ENCODE results near the gene FCHO2.

The FCHO2 gene

DNA sequence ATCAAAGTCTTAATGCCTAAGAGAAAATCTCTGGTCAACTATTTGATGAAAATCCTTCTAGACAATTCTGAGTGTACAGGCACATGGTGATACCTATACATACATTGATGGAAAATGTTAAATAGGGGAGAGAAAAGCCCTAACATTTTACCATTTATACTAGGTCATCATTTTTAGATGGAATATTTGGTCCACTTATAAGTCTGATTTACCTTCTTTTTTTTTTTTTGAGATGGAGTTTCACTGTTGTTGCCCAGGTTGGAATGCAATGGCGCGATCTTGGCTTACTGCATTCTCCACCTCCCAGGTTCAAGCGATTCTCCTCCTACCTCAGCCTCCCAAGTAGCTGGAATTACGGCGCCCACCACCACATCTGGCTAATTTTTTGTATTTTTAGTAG is 81.7 kb downstream of the FCHO2 start:
- DNase-seq = no peak

DNA sequence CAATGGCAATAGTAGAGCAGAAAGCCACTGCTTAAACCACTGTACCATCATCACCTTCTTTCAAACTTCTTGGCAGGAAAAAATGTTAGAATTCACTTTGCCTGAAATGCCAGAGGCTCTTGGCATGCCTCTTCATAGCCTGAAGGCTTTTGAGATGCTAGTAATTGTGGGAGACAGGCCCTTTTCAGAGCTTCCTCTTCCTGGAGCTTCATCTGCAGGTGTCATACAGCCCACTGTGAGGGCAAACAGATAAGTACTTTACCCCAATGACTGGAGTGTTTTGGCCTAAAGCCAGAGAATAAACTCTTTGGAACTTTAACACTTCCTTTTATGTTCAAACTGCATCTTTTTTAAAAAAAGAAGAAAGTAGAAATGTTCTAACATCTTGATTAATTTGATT is 83.2 kb downstream of the FCHO2 start:
- DNase-seq = peak; percentile 41

DNA sequence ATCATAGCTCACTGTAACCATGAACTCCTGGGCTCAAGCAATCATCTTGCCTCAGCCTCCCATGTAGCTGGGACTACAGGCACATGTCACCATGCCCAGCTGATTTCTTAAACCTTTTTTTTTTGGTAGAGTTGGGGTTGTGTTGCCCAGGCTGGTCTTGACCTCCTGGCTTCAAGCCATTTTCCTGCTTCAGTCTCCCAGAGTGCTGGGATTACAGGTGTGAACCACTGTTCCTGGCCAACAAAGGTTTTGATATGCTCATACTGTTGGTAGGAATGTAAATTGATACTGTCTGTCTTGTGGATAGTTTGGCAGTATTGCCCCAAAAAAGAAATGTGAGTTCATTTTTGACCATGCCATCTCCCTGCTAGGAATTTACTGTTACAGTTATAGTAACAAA is 87.2 kb downstream of the FCHO2 start:
- no peak for DNase-seq

DNA sequence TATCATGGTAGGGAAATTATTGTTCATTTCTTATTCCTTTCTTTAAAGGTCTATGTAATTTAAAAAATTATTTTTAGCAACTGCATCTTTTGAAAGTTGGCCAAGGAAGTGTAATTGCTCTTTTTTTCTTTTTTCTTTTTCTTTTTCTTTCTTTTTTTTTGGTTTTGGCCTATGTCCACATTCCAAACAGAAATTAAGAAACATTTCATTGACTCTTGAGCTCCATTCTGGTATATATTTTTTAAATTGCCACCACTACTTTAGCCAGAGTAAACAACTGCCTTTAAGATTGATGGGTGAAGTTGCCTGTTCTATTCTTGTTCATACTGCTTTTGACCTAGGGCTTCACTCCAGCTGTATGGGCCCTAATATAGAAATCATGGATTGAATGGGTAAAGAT is 88.7 kb downstream of the FCHO2 start:
- DNase-seq = no peak

DNA sequence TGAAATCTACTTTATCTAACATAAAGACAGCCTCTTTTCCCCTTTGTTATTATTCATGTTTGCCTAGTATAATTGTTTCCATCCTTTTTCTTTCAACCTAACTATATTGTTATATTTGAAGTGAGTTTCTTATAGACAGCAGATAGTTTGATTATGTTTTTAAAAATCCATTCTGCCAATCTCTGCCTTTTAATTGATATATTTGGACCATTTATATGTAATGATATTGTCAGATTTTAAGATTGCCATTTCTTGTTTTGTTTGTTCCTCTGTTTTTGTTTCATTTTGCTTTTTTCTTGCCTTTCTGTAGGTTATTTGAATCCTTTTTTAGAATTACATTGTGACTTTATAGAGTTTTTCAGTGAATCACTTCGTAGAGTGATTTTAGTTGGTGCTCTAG is 89.8 kb downstream of the FCHO2 start:
- no peak for DNase-seq

DNA sequence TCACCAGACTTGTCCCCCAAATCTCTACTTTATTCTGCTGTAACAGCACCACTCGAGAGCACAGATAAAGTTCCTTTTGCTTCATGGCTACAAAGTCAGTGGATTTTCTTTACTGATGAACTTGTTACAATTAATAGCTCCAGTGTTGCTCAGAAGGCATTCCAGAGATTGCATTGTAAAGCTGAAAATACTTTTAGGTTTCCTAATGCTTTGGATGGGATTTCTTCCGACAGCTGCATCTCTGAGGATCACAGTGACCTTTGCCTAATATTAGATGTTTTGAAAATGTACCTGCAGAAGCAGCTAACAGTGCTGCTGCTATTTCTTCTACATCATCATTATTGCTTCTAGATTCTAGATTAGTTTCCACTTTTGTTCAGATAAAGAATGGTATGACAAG is 105.8 kb downstream of the FCHO2 start:
- DNase-seq = no peak

DNA sequence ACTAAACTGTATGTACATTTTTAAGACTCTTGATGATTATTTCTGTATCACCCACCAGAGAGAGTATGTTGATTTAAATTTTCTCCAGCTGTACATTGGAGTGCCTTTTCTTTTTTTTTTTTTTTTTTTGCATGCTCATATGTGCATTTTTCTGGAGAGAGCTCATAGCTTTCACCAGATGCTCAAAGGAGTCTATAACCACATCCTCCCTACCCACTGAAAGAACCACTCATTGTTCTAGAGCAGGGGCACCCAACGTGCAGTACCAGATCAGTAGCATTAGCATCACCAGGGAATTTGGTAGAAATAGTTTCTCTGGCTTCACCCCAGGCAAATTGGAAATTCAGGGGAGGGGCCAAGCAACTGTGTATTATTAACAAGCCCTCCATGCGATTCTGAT is 110.6 kb downstream of the FCHO2 start:
- no peak for DNase-seq

DNA sequence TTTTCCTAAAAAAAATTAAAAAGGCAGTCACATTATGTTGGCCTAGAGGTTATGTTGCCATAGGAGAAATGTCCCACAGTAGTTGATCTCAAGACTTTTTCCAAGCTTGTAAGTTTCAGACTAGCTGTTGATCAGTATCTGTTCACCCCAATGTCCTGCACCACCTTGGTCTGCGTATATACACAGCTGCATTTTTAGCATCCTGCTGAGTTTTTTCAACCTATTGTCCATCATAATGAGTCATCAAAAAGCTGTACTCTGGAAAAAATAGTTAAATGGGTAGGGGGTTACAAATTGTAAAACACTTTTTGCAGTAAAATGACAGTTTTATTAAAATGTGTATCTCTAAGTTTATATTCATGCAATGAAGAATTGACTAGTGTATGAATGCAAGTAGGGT is 111.4 kb downstream of the FCHO2 start:
- no peak for DNase-seq

DNA sequence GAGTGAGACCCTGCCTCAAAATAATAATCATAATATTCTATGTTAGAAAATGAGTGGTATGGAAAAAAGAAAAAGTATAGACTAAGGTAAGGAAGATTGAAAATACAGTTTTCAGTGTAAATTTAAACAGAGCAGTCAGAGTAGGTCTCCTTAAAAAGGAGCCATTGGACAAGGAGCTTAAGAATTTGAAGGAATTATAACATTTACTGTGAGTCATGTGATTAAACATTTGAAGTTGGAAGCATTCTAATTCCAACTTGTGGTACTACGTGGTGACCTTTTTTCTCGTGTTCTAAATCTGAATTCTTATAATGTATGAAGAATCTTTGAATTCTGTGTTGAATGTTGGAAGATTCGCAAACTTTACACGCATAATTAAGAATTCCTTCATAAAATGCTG is 125.3 kb downstream of the FCHO2 start:
- no peak for DNase-seq

DNA sequence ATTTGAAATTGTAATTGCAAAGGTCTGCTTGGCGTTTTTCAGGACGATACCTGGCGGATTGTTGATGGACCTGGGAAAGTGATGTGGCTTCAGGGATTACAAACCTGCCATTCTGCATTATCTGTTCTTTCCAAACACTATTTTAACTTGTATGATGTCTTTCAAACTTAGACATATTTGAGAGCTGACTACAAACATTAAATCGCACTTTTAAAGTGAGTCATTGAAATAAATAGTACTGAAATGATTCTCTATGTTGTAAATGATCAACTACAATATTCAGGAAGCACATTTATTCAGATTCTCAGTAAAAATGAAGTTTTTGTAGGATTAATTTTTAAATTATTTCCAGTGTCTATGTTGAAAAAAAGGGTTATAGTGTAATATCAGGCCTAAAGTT is 132.2 kb downstream of the FCHO2 start:
- DNase-seq = no peak

DNA sequence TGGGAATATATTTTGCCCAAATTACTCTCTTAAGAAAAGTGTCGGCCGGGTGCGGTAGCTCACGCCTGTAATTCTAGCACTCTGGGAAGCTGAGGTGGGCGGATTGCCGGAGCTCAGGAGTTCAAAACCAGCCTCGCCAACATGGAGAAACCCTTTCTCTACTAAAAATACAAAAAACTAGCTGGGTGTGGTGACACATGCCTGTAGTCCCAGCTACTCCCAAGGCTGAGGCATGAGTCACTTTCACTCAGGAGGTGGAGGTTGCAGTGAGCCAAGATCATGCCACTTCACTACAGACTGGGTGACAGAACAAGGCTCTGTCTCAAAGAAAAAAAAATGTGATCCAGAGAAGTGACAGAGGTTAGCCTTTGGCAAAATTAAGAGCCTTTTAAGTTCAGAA is 138.1 kb downstream of the FCHO2 start:
- no peak for DNase-seq

DNA sequence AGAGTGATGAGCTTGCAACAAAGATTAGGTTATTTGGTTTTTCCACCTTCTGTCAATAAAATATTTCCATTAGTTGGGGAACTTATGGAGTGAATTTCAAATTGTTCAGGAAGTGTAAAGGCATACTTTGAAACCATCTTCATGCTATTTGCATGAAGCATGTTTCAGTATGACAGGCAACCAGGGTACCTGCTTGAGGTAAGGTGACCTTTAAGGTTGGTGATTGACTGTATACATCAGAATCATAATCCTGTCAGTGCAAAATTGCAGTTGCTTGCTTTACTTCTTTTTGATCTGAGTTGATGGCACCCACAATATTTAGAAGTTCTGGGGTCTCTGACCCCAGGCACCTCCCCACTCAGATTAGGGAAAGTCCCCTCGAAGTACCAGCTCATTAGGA is 138.6 kb downstream of the FCHO2 start:
- DNase-seq = no peak

DNA sequence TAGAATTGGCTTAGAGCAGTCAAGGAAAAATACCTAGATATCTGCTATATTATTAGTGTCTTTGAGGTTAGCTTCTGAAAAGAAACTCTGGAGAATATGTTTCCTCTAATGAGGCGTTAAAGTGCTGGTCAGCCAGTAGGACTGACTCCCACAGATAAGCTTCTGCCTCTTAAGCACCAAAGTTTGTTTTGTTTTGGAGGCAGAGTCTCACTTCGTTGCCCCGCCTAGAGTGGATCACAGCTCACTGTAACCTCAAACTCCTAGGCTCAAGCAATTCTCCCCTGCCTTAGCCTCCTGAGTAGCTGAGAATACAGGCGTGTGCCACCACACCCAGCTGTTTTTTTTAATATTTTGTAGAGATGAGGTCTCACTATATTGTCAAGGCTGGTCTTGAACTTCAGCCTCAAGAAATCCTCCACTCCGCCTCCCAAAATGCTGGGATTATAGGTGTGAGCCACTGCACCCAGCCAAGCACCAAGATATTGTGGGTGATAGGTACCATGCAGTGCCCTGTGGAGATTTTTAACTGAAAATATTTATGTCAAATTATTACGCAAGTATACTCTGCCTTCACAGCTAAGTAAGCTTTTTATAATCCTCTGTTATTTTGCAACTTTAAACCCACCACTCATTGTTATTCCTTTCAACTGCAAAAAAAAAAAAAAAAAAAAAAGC is 139.9 kb downstream of the FCHO2 start:
- DNase-seq = peak; percentile 4

DNA sequence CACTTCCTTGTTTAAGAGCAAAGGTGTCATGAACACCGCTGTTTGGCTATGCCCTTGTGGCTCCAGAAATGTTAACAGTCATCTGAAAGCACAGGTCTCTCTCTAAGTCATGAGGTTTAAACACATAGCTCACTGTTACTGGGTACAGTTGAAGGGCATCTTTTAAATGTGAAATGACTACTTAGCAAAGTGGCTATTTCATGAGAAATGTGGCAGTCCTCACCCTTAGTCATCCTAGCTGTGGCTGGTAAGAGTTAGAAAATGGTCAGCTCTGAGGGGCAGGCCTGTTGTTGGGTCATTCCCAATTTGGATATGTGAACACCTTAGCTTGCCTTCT is 140.4 kb downstream of the FCHO2 start:
- DNase-seq = no peak

DNA sequence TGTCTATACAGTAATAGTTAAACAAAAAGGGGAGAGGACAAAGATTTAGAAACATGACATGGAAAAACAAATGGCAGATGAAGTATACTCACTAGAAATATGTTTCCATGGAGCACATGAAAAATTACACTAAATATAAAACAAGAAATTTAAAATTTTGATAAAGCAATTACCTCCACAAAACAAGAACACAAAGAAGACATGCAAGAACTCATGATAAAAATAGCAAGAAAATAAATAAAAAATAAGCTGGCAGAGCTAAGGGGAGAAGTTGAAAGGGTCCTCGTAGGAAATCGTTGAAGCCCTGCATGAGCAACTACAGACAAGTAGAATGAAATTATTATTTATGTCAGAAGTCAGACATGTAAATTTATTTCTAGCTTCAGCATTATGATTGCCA is 141.9 kb downstream of the FCHO2 start:
- no peak for DNase-seq

DNA sequence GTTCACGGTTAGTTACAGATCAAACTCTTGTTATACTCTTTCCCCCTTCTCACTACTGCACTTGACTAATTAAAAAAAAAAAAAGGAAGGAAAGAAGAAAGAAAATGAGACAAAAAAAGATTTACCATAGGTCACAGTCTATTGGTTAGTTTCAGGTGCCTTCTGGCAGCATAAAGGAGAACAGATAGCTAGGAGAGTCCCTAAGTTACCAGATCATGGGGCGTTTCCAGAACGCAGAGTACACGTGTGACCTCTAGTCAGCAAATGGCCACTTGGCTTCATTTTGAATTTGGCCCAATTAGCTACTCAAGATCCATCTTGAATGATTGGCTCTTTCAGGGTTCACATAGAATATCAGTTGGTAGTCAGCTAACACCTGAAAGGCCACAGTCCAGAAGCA is 144.3 kb downstream of the FCHO2 start:
- no peak for DNase-seq

DNA sequence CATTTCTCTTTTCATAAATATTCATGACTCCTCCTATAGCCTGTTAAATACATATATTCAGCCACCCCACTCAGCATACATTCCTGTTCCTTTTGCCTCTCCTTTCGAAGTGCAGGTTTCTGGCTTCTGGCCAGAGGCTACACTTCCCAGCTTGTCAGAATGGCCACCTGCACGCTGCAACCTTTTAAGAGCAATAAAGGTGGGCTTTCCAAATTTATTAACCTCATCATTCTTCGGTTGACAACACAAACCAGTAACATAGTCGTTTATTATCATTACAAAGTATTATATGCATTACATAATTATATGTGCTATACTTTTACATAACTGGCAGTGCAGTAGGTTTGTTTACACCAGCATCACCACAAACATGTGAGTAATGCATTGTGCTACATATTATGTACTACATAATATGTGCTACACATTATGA is 148.0 kb downstream of the FCHO2 start:
- DNase-seq = no peak

DNA sequence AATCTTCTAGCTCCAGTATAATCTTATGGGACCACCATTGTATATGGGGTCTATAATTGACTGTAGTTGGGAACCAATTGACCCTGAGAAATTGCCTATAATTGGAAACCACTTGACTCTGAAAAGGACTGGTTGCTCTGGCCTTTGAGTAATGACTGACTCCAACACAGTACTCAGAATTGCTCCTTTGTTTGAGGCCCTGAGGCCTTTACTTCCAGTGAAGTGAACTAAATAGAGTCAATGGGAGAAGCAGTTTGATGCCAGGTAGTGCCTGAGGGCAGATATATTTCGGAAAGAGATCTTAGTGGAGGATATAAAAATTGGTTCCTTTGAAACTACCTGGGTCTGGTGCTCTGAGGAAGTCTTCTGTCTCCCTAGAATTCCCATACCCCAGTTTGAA is 148.5 kb downstream of the FCHO2 start:
- DNase-seq = no peak

DNA sequence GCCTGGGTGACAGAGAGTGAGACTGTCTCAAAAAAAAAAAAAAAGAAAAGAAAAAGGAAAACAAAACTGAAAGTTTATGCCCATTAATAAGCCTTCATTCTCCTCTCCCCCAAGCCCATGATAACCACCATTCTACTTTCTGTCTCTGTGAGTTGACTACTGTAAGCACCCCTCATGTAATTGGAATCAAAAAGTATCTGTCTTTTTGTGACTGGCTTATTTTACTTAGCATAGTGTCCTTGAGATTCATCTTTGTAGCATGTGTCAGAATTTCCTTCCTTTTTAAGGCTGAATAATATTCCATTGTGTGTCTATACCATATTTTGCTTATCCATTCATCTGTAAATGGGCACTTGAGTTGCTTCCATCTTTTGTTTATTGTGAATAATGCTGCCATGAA is 150.5 kb downstream of the FCHO2 start:
- DNase-seq = no peak

DNA sequence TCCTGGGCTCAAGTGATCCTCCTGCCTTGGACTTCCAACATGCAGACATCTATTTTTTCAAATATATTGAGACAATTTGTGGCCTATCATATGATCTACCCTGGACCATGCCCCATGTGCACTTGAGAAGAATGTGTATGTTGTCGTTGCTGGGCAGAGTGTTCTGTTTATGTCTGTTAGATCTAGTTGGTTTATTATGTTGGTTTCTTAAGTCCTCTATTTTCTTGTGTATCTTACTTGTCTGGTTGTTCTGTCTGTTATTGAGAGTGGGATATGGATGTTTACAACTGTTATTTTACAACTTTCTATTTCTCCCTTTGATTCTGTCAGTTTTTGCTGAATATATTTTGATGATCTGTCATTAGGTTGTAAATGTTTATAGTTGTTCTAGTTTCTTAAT is 154.3 kb downstream of the FCHO2 start:
- no peak for DNase-seq

DNA sequence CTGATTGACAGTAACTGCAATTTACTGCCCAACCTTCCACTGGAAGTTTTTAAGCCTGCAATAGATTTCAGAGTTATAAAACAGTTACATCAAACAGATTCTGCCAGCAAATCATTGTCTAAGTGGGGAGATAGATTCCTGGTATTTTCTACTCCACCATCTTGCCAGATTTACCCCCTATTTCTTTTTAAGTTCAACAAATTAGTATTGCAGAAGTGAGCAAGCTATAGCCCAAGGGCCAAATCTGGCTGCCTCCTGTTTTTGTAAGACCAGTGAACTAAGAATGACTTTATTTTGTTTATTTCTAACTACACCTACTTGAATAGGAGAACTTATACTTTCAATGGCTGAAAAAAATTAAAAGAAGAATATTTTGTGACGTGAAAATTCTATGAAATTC is 155.7 kb downstream of the FCHO2 start:
- DNase-seq = no peak

DNA sequence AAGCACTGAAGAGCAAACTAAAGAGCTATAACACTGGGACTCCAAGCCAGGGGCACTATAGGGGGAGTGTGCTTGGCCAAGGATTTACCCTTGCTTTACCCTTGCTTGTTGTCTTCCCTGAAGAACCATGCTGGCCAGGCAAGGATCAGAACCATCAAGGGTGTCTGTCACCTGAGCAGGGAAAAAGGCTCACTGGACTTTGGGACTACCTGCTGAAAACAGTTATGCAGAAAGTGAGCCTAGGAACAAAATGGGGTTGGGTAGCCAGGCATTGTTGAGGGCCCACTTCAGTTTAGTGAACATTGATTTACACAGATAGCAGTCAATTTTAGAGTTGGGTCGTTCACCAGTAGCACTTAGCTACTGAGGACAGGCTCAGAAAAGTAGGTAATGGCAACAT is 156.5 kb downstream of the FCHO2 start:
- DNase-seq = no peak

DNA sequence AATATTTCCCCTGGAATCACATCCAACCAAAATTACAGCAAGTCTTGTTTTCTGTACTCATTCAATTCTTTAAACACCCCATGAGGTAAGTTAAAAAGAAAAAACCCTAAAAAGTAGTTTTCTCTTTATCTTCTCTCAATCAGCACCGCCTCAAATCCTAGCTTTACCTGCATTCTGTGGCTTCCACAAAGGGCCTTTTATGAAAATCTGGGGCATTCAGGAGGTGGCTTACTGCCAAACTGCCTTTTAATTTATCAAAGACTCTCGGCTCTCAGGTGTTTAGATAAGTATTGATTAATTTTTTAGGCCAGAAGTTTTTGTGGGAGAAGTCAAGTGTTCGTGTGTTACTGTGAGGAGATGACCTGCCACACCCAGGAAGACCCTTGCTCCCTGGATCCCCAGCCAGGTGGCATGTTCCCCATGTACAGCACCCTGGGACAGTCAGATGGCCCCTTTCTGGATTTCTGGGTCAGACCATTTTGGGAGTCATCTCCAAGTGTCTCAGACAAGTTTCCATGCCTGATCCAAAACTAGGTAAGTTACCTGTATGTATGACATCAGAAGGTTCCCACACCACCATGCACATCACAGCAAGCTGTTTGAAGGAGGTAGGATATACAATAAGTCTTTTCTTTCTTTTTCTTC is 158.3 kb downstream of the FCHO2 start:
- DNase-seq = no peak

DNA sequence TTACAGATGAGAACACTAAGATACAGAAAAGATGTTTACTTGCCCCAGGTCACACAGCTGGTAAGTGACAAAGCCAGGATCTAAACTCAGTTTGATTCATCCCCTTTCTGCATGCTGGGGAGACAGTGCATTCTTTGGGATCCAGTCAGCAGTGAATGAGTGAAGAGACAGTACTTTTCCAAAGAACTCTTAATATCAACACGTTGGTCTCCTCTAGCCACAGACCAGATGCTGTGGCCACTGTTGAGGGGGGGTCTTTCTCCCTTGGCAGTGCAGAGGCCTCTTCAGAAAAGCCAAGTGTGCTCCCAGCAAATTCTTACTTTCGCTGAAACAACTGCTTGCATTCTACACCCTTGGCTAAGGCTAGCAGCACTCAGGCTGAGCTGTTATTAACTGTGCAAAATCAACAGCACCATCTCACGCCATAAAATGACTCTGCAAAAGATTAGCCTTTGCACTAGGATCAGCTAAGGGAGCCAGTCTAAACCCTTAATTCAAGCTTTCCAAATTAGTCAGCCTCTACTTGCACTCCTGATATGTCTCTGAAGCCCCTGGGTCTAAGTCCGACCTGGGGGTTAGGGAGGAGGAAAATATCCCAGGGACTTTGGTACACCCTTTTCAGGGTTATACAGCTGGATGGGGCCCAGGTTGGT is 159.7 kb downstream of the FCHO2 start:
- DNase-seq = peak; percentile 7

DNA sequence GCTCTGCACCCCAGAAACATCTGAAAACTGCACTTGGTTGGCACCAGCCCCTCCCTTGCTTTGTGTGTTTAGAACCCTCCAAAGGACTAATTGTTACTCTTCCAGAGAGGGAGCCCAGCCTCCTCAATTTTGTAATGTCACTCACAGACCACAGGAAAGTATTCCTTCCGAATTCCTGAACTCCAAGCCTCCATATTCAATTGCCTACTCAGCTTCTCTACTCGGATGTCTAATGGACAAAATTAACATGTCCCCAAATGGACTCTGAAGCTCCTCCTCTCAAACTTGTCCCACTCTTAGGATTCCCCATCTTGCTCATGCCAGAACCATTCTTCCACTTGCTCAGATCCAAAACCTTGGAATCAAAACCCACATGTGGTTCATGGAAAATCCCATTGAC is 160.7 kb downstream of the FCHO2 start:
- no peak for DNase-seq

Data from OCI-M1 (cell line).